GM12878 (cell line): ENCODE results near the gene DNAH1. TPM values are rescaled to one million over a fixed set of nuclear protein-coding genes. Genes with fewer than 3 reads are reported as not detected.
A peak's percentile ranks its signal among the peaks of the same experiment; 100 is the strongest.

Source experiments
- ATAC-seq: fragments of 200-7000 bp; cut with Tn5 transposase; 3 replicates; pipeline ENCODE4 v1.9.1; 2020; ENCODE audit warnings: mild to moderate bottlenecking, moderate library complexity
- BruUV-seq: library from RNA; stranded (reverse); fragments of 400-500 nt; replicated peaks from 2 replicates; lab custom pipeline; 2021; lab: Mats Ljungman, UMichigan
- CTCF ChIA-PET: fragments of 300-600 bp; sonication (Branson Sonifier 250); formaldehyde crosslinking; extraction: SDS; loops from one replicate; lab custom pipeline; 2021; ENCODE audit warnings: inconsistent platforms; lab: Yijun Ruan, JAX
- POLR2A ChIA-PET: fragments of 350-600 bp; formaldehyde crosslinking; extraction: SDS; loops from one replicate; lab custom pipeline; 2021; ENCODE audit warnings: inconsistent platforms; lab: Charles Lee
- RAD21 ChIA-PET: fragments of 300-600 bp; sonication (Branson Sonifier 250); formaldehyde crosslinking; loops from one replicate; lab custom pipeline; 2023; ENCODE audit warnings: antibody characterized with exemption; ENCODE audit not compliant: unreplicated experiment; lab: Charles Lee
- SMC1A ChIA-PET: fragments of 300-600 bp; sonication (Branson Sonifier 250); formaldehyde crosslinking; loops from one replicate; lab custom pipeline; 2023; ENCODE audit not compliant: unreplicated experiment, uncharacterized antibody; lab: Charles Lee
- DNase-seq: peaks from one replicate; pipeline ENCODE4 v3.0.0-alpha.2; 2011; ENCODE audit warnings: low read depth, low spot score
- FAIRE-seq: peaks from 3 replicates; lab custom pipeline; 2011; peaks lifted over from hg19 to GRCh38; lab: Jason Lieb, UNC
- H2AFZ ChIP-seq: 2 replicates; pipeline ENCODE4 v1.6.0; 2011; ENCODE audit warnings: low read depth, low read length, control low read depth; ENCODE audit not compliant: control insufficient read depth
- H3K27ac ChIP-seq: 2 replicates; pipeline ENCODE4 v1.5.1; 2011; ENCODE audit warnings: control low read depth; ENCODE audit not compliant: control insufficient read depth, insufficient read depth
- H3K27me3 ChIP-seq, 2 experiments: replicated peaks in 1 of 2; 2 replicates each; pipeline versions ENCODE4 v1.6.0 to v1.6.1; 2011; ENCODE audit warnings: low read length in 1 of 2; ENCODE audit not compliant: control insufficient read depth in 2 of 2, insufficient read depth in 2 of 2
- H3K36me3 ChIP-seq, 2 experiments: 2 replicates each; pipeline ENCODE4 v1.5.1; 2011; ENCODE audit warnings: low read length in 1 of 2; ENCODE audit not compliant: control insufficient read depth in 2 of 2, insufficient read depth in 2 of 2
- H3K4me1 ChIP-seq: 2 replicates; pipeline ENCODE4 v1.6.1; 2011; ENCODE audit warnings: mild to moderate bottlenecking, low read length, moderate library complexity, mixed read lengths; ENCODE audit not compliant: control insufficient read depth, insufficient read depth
- H3K4me2 ChIP-seq: 2 replicates; pipeline ENCODE4 v1.6.0; 2011; ENCODE audit warnings: control low read depth; ENCODE audit not compliant: control insufficient read depth, insufficient read depth
- H3K4me3 ChIP-seq: fragments of 200-600 bp; sonication (generic); 2 replicates; pipeline ENCODE4 v1.5.1; 2016
- H3K79me2 ChIP-seq: 2 replicates; pipeline ENCODE4 v1.6.0; 2011; ENCODE audit warnings: low read length; ENCODE audit not compliant: control insufficient read depth, insufficient read depth
- H3K9ac ChIP-seq: 2 replicates; pipeline ENCODE4 v1.8.0; 2011; ENCODE audit warnings: low read length, control low read depth, mixed read lengths; ENCODE audit not compliant: control insufficient read depth, insufficient read depth
- H3K9me3 ChIP-seq: replicated peaks from 3 replicates; pipeline ENCODE4 v1.5.1; 2011; ENCODE audit warnings: mild to moderate bottlenecking, low read length; ENCODE audit not compliant: control insufficient read depth, insufficient read depth
- H4K20me1 ChIP-seq: 2 replicates; pipeline ENCODE4 v1.6.0; 2011; ENCODE audit not compliant: control insufficient read depth, insufficient read depth
- CBX3 ChIP-seq: fragments of 200-600 bp; sonication (generic); IDR thresholded peaks from 2 replicates; pipeline ENCODE4 v1.6.1; 2016; ENCODE audit warnings: low read depth, borderline replicate concordance
- CEBPB ChIP-seq, 2 experiments: fragments of 150-350 bp in 1 of 2; IDR thresholded peaks; 2 replicates each; pipeline ENCODE4 v1.6.1; 2012 to 2014; ENCODE audit warnings: low read depth in 2 of 2, low read length in 2 of 2, borderline replicate concordance in 1 of 2, inconsistent platforms in 1 of 2
- CHD1 ChIP-seq: IDR thresholded peaks from 2 replicates; pipeline ENCODE4 v1.6.1; 2012; ENCODE audit warnings: low read depth, low read length, improper control_type of control experiment
- E4F1 ChIP-seq: fragments of 450-650 bp; IDR thresholded peaks from 2 replicates; pipeline ENCODE4 v1.6.1; 2018; ENCODE audit warnings: borderline replicate concordance, mild to moderate bottlenecking; ENCODE audit not compliant: partially characterized antibody
- HDAC2 ChIP-seq: fragments of 200-600 bp; sonication (generic); IDR thresholded peaks from 2 replicates; pipeline ENCODE4 v1.6.1; 2017
- IKZF2 ChIP-seq, 2 experiments: fragments of 450-650 bp; IDR thresholded peaks; 2 replicates each; pipeline ENCODE4 v1.6.1; 2017; ENCODE audit warnings: mild to moderate bottlenecking in 2 of 2, moderate library complexity in 2 of 2
- KDM1A ChIP-seq: fragments of 200-600 bp; sonication (generic); IDR thresholded peaks from 2 replicates; pipeline ENCODE4 v1.6.1; 2016; ENCODE audit warnings: borderline replicate concordance
- MXI1 ChIP-seq: fragments of 150-350 bp; IDR thresholded peaks from 2 replicates; pipeline ENCODE4 v1.6.1; 2011; ENCODE audit warnings: low read depth, mild to moderate bottlenecking, inconsistent platforms, low read length, improper control_type of control experiment
- NR2C1 ChIP-seq: fragments of 450-650 bp; IDR thresholded peaks from 2 replicates; pipeline ENCODE4 v1.6.1; 2017; ENCODE audit warnings: antibody characterized with exemption, mild to moderate bottlenecking, moderate library complexity
- NR2C2 ChIP-seq: IDR thresholded peaks from 2 replicates; pipeline ENCODE4 v1.6.1; 2011; ENCODE audit warnings: borderline replicate concordance, low read depth; ENCODE audit not compliant: control insufficient read depth, insufficient read length
- NR2F1 ChIP-seq: fragments of 450-650 bp; conservative IDR thresholded peaks from 2 replicates; pipeline ENCODE4 v1.6.1; 2017; ENCODE audit warnings: mild to moderate bottlenecking
- POLR2A ChIP-seq: IDR thresholded peaks from 2 replicates; pipeline ENCODE4 v1.6.1; 2011; ENCODE audit warnings: low read depth, mild to moderate bottlenecking, low read length
- POLR2AphosphoS2 ChIP-seq: IDR thresholded peaks from 2 replicates; pipeline ENCODE4 v1.6.1; 2011; ENCODE audit warnings: low read depth, mild to moderate bottlenecking, low read length, improper control_type of control experiment, moderate library complexity
- SIN3A ChIP-seq: IDR thresholded peaks from 2 replicates; pipeline ENCODE4 v1.6.1; 2012; ENCODE audit warnings: low read depth, low read length, improper control_type of control experiment
- SMARCA5 ChIP-seq: fragments of 450-650 bp; IDR thresholded peaks from 2 replicates; pipeline ENCODE4 v1.6.1; 2017; ENCODE audit warnings: mild to moderate bottlenecking
- SMC3 ChIP-seq: IDR thresholded peaks from 2 replicates; pipeline ENCODE4 v1.6.1; 2011; ENCODE audit warnings: low read length, improper control_type of control experiment, borderline replicate concordance
- SREBF1 ChIP-seq: IDR thresholded peaks from 2 replicates; pipeline ENCODE4 v1.6.1; 2012; ENCODE audit warnings: mild to moderate bottlenecking, low read length
- SUPT20H ChIP-seq: IDR thresholded peaks from 2 replicates; pipeline ENCODE4 v1.6.1; 2011; ENCODE audit warnings: low read depth, mild to moderate bottlenecking, low read length, moderate library complexity, borderline replicate concordance; ENCODE audit not compliant: control insufficient read depth
- WGBS: methylation state at CpG from one replicate; pipeline ENCODE4 v1.1.6; 2016; ENCODE audit warnings: low lambda C conversion rate; ENCODE audit not compliant: insufficient replicate concordance, insufficient coverage; ENCODE audit errors: missing lambda C conversion rate; 5-methylcytosine and 5-hydroxymethylcytosine counted together
- in situ Hi-C: fragments of 300-500 bp; cut with MboI; formaldehyde crosslinking; loops from 9 replicates; pipeline ENCODE4 v1.14.3; 2018; ENCODE audit warnings: mixed read lengths
- intact Hi-C: fragments of 100-400 bp; cut with micrococcal nuclease; formaldehyde crosslinking; loops from one replicate; pipeline ENCODE4 v1.14.2; 2022; ENCODE audit not compliant: unreplicated experiment
- polyA plus RNA-seq, 11 experiments: library from polyadenylated mRNA; depleted of rRNA in 4 of 11; unstranded in 6 of 11; stranded (reverse) in 5 of 11; fragments of >200 nt; fragmentation: Nextera tagmentation in 4 of 11; fragmentation: Illumina TruSeq in 1 of 11; extraction: Ambion mirVana in 4 of 11; extraction: Trizol in 1 of 11; gene quantifications; 1 replicate in 1 of 11; 2 replicates in 10 of 11; pipeline versions ENCODE4 v1.2.1 to v1.2.3, GENCODE V29; 2011 to 2016; ENCODE audit warnings: inconsistent platforms in 2 of 11, missing spikeins in 2 of 11, low read depth in 1 of 11
- total RNA-seq, 4 experiments: library from RNA; depleted of rRNA in 3 of 4; stranded (reverse); fragments of >200 nt in 3 of 4; fragmentation: Illumina TruSeq in 1 of 4; extraction: Trizol in 1 of 4; gene quantifications; 2 replicates each; pipeline versions ENCODE4 v1.2.1 to v1.2.3, GENCODE V29; 2013 to 2021

The DNAH1 gene
- total and polyA plus RNA-seq, 10 of the 15 experiments (the other 5 are each of a cell fraction or from before 2014, with no cell fraction given), result 0.31 to 5.8 (median 2.7) TPM

GRCh38 chr3:52288674-52289073 is 27.4 kb upstream of the DNAH1 start:
- no TSS peak for BruUV-seq
- no peaks in the 10 kb centered on the region for H3K27me3 ChIP-seq
- peaks cover 11% of the 10 kb centered on the region for H3K4me1 ChIP-seq
- peak overlapping the region; percentile 65 for H3K4me3 ChIP-seq
- H2AFZ ChIP-seq, result no peak overlapping the region
- peak overlapping the region; percentile 87 for H3K4me2 ChIP-seq
- intact Hi-C loops, result no loop called here
- DNase-seq (no peak), ATAC-seq (no peak), FAIRE-seq (no peak)
- ChIA-PET POLR2A (interaction anchor here (0.8 to 3.7 kb wide), 15 partner anchors 11 to 68 kb away, joined by 3 to 48 read pairs (median 6); partner anchors contain the start of genes TLR9, TWF2 and WDR82), SMC1A (interaction anchor here (0.7 to 6.1 kb wide), 17 partner anchors 9 to 380 kb away, joined by 3 to 159 read pairs (median 4); partner anchors contain the start of genes TLR9, TWF2 and WDR82), RAD21 (interaction anchor here (0.7 to 7.5 kb wide), 18 partner anchors 9 to 158 kb away, joined by 3 to 131 read pairs (median 5); partner anchors contain the start of genes TLR9 and TWF2), CTCF (interaction anchor here (0.9 to 19.0 kb wide), 17 partner anchors 9 to 287 kb away, joined by 3 to 451 read pairs (median 7); partner anchors contain the start of genes TLR9 and WDR82)
- peak overlapping the region; percentile 99 for H3K27ac ChIP-seq
- H3K79me2 ChIP-seq, result peaks cover 18% of the 10 kb centered on the region
- peaks cover 3 to 6% of the 10 kb centered on the region in 2 experiments; a peak in 3 of 4 replicates for H3K36me3 ChIP-seq
- TF ChIP-seq MXI1 (no peak), POLR2A (no peak), NR2C2 (no peak), KDM1A (no peak), CEBPB (IDR thresholded peaks at IDR 0.05; ENCODE audit: borderline replicate concordance in 1 of 2, low read depth in 2 of 2, low read length in 2 of 2) (no peak), SREBF1 (no peak), SUPT20H (no peak), POLR2AphosphoS2 (no peak), NR2F1 (no peak), CHD1 (no peak), CBX3 (no peak), NR2C1 (no peak), E4F1 (no peak), IKZF2 (IDR thresholded peaks at IDR 0.05) (no peak), HDAC2 (no peak), SMARCA5 (no peak), SMC3 (no peak), SIN3A (no peak)
- no peaks in the 10 kb centered on the region for H3K9me3 ChIP-seq
- WGBS, result 100% methylated on average over 6 of the region's 6 CpGs
- H3K9ac ChIP-seq, result peak overlapping the region; percentile 96
- H4K20me1 ChIP-seq, result no peaks in the 10 kb centered on the region
- in situ Hi-C loops, result no loop called here
